HEK293 (cell line): ENCODE measurements around the gene TBCK.
A peak's percentile ranks its signal among the peaks of the same experiment; 100 is the strongest.

ENCODE experiments used
- CTCF ChIA-PET: fragments of 350-600 bp; formaldehyde crosslinking; extraction: SDS; loops from one replicate; lab custom pipeline; 2021; ENCODE audit warnings: antibody characterized with exemption; lab: Yijun Ruan, JAX
- POLR2A ChIA-PET: fragments of 300-600 bp; formaldehyde crosslinking; extraction: SDS; loops from one replicate; lab custom pipeline; 2020; ENCODE audit warnings: antibody characterized with exemption, inconsistent platforms; lab: Yijun Ruan, JAX
- H3K27ac ChIP-seq: fragments of 200-500 bp; sonication (Bioruptor generic); 2 replicates; pipeline ENCODE4 v1.5.1; 2014; ENCODE audit warnings: low read depth, low read length, control low read depth, inconsistent platforms; ENCODE audit errors: extremely low read depth
- H3K36me3 ChIP-seq, 2 experiments: fragments of 200-500 bp in 1 of 2; sonication (Bioruptor generic) in 1 of 2; 1 replicate in 1 of 2; 2 replicates in 1 of 2; pipeline ENCODE4 v1.5.1; 2014 to 2017; ENCODE audit warnings: inconsistent platforms in 2 of 2, low read length in 2 of 2; ENCODE audit not compliant: control insufficient read depth in 2 of 2, insufficient read depth in 1 of 2
- H3K4me1 ChIP-seq: fragments of 200-500 bp; sonication (Bioruptor generic); 2 replicates; pipeline ENCODE4 v1.5.1; 2014; ENCODE audit warnings: mild to moderate bottlenecking, low read length, inconsistent platforms; ENCODE audit not compliant: control insufficient read depth, insufficient read depth
- H3K4me3 ChIP-seq: 2 replicates; pipeline ENCODE4 v1.5.1; 2011; ENCODE audit warnings: low read depth, mild to moderate bottlenecking, control low read depth, low read length, moderate library complexity
- H3K9me3 ChIP-seq: fragments of 200-500 bp; sonication (Bioruptor generic); 2 replicates; pipeline ENCODE4 v1.5.1; 2014; ENCODE audit warnings: low read depth, low read length, inconsistent platforms; ENCODE audit not compliant: control insufficient read depth, insufficient read depth
- BCL11B ChIP-seq: fragments of 450-650 bp; formaldehyde crosslinking; IDR thresholded peaks from 2 replicates; pipeline ENCODE4 v1.5.1; 2016; ENCODE audit warnings: low read depth, missing biosample characterization, missing genetic modification characterization
- GFI1B ChIP-seq: fragments of 450-650 bp; formaldehyde crosslinking; IDR thresholded peaks from 2 replicates; pipeline ENCODE4 v1.5.1; 2016; ENCODE audit warnings: missing biosample characterization, missing genetic modification characterization
- HIC1 ChIP-seq: fragments of 450-650 bp; formaldehyde crosslinking; IDR thresholded peaks from 2 replicates; pipeline ENCODE4 v1.5.1; 2016; ENCODE audit warnings: missing biosample characterization, missing genetic modification characterization
- PRDM10 ChIP-seq: fragments of 450-650 bp; formaldehyde crosslinking; IDR thresholded peaks from 2 replicates; pipeline ENCODE4 v1.5.1; 2016; ENCODE audit warnings: missing biosample characterization, missing genetic modification characterization
- SP2 ChIP-seq: fragments of 450-650 bp; formaldehyde crosslinking; IDR thresholded peaks from 2 replicates; pipeline ENCODE4 v1.5.1; 2016; ENCODE audit warnings: missing biosample characterization, missing genetic modification characterization
- WT1 ChIP-seq: fragments of 450-650 bp; formaldehyde crosslinking; IDR thresholded peaks from 2 replicates; pipeline ENCODE4 v1.5.1; 2016; ENCODE audit warnings: missing biosample characterization, missing genetic modification characterization
- ZBTB17 ChIP-seq: fragments of 450-650 bp; formaldehyde crosslinking; IDR thresholded peaks from 2 replicates; pipeline ENCODE4 v1.5.1; 2016; ENCODE audit warnings: missing biosample characterization, missing genetic modification characterization
- ZNF133 ChIP-seq: fragments of 450-650 bp; formaldehyde crosslinking; IDR thresholded peaks from 2 replicates; pipeline ENCODE4 v1.5.1; 2016; ENCODE audit warnings: missing biosample characterization, missing genetic modification characterization
- ZNF157 ChIP-seq: fragments of 450-650 bp; formaldehyde crosslinking; IDR thresholded peaks from 2 replicates; pipeline ENCODE4 v1.5.1; 2016; ENCODE audit warnings: missing biosample characterization, missing genetic modification characterization
- ZNF211 ChIP-seq: fragments of 450-650 bp; formaldehyde crosslinking; IDR thresholded peaks from 2 replicates; pipeline ENCODE4 v1.5.1; 2016; ENCODE audit warnings: low read depth, missing biosample characterization, missing genetic modification characterization
- ZNF23 ChIP-seq: fragments of 450-650 bp; formaldehyde crosslinking; IDR thresholded peaks from 2 replicates; pipeline ENCODE4 v1.5.1; 2016; ENCODE audit warnings: missing biosample characterization, missing genetic modification characterization, borderline replicate concordance
- ZNF280C ChIP-seq: fragments of 450-650 bp; formaldehyde crosslinking; IDR thresholded peaks from 2 replicates; pipeline ENCODE4 v1.5.1; 2016; ENCODE audit warnings: missing biosample characterization, missing genetic modification characterization
- ZNF48 ChIP-seq: fragments of 450-650 bp; formaldehyde crosslinking; IDR thresholded peaks from 2 replicates; pipeline ENCODE4 v1.5.1; 2016; ENCODE audit warnings: missing biosample characterization, missing genetic modification characterization
- ZNF510 ChIP-seq: fragments of 450-650 bp; formaldehyde crosslinking; IDR thresholded peaks from 2 replicates; pipeline ENCODE4 v1.5.1; 2018; ENCODE audit warnings: mild to moderate bottlenecking, missing genetic modification characterization, missing biosample characterization; ENCODE audit not compliant: insufficient replicate concordance
- ZNF596 ChIP-seq: fragments of 450-650 bp; IDR thresholded peaks from 2 replicates; pipeline ENCODE4 v1.5.0; 2018; ENCODE audit warnings: missing biosample characterization, mild to moderate bottlenecking, missing genetic modification characterization, moderate library complexity
- ZNF600 ChIP-seq: fragments of 450-650 bp; formaldehyde crosslinking; IDR thresholded peaks from 2 replicates; pipeline ENCODE4 v1.5.1; 2016; ENCODE audit warnings: missing biosample characterization, missing genetic modification characterization
- ZNF701 ChIP-seq: fragments of 450-650 bp; formaldehyde crosslinking; IDR thresholded peaks from 2 replicates; pipeline ENCODE4 v1.5.1; 2016; ENCODE audit warnings: missing biosample characterization, missing genetic modification characterization
- ZNF777 ChIP-seq: fragments of 450-650 bp; formaldehyde crosslinking; IDR thresholded peaks from 2 replicates; pipeline ENCODE4 v1.5.1; 2017; ENCODE audit warnings: missing biosample characterization, missing genetic modification characterization, borderline replicate concordance

The TBCK gene

GRCh38 chr4:106305435-106306055 lies 10.5 kb downstream of the TBCK start:
- no peaks in the 10 kb centered on the region for H3K9me3 ChIP-seq
- no peak overlapping the region for H3K4me3 ChIP-seq
- ChIA-PET POLR2A (no interaction called here), CTCF (no interaction called here)
- peaks cover 0 to 6% of the 10 kb centered on the region in 2 experiments; a peak in 1 of 3 replicates for H3K36me3 ChIP-seq
- TF ChIP-seq ZNF701 (tag by site-specific recombination) (no peak), ZNF23 (tag by site-specific recombination) (no peak), ZNF510 (tag by site-specific recombination) (no peak), ZNF157 (tag by site-specific recombination) (no peak)
- H3K4me1 ChIP-seq: no peaks in the 10 kb centered on the region; the same call in 1 of the 2 replicates
- no peak overlapping the region for H3K27ac ChIP-seq

- H3K36me3 ChIP-seq: peaks cover 0 to 11% of the 10 kb centered on the region in 2 experiments; a peak in 1 of 3 replicates
- CTCF ChIA-PET: no interaction called here
- H3K4me1 ChIP-seq: no peaks in the 10 kb centered on the region; the same call in 1 of the 2 replicates
- H3K27ac ChIP-seq: no peak overlapping the region
- no peaks in the 10 kb centered on the region for H3K9me3 ChIP-seq
- POLR2A ChIA-PET: no interaction called here
- no peak overlapping the region for H3K4me3 ChIP-seq
- TF ChIP-seq WT1 (no peak), ZNF777 (tag by site-specific recombination) (no peak), ZBTB17 (tag by site-specific recombination) (no peak), ZNF596 (no peak), ZNF600 (tag by site-specific recombination) (no peak), SP2 (tag by site-specific recombination) (no peak), HIC1 (tag by site-specific recombination) (no peak), ZNF280C (tag by site-specific recombination) (no peak), GFI1B (tag by site-specific recombination) (no peak), ZNF211 (tag by site-specific recombination) (no peak), ZNF133 (tag by site-specific recombination) (no peak)
- TF ChIP-seq, all 188 proteins: peak for 0
Measured at GRCh38 chr4:106304632-106305031, 11.4 kb downstream of the TBCK start.

GRCh38 chr4:106303548-106304281 lies 12.3 kb downstream of the TBCK start:
- H3K4me1 ChIP-seq: no peaks in the 10 kb centered on the region; the same call in 1 of the 2 replicates
- ChIA-PET CTCF (interaction anchor here (0.6 kb wide), 1 partner anchor 1626 kb away, joined by 4 read pairs; no protein-coding TSS in a partner anchor), POLR2A (no interaction called here)
- H3K9me3 ChIP-seq: no peaks in the 10 kb centered on the region
- no peak overlapping the region for H3K27ac ChIP-seq
- no peak overlapping the region for H3K4me3 ChIP-seq
- TF ChIP-seq PRDM10 (tag by site-specific recombination) (peak; percentile 31; the same call in 1 of the 2 replicates), BCL11B (tag by site-specific recombination) (no peak), ZNF48 (tag by site-specific recombination) (no peak)
- H3K36me3 ChIP-seq: peaks cover 0 to 10% of the 10 kb centered on the region in 2 experiments; a peak in 1 of 3 replicates
